HG02763 (cell line): ENCODE data around the gene STAT1.

ENCODE experiments used
- ATAC-seq: cut with Tn5 transposase; IDR thresholded peaks from one replicate; pipeline ENCODE4 v1.9.1; 2021; ENCODE audit warnings: mild to moderate bottlenecking, moderate library complexity; ENCODE audit not compliant: unreplicated experiment

The STAT1 gene

GRCh38 chr2:190927301-190927700 is 86.7 kb downstream of the STAT1 start:
- no peak for ATAC-seq

GRCh38 chr2:190922376-190922775 is 91.6 kb downstream of the STAT1 start:
- ATAC-seq: no peak

- ATAC-seq: no peak
Measured at GRCh38 chr2:190920085-190920484, 93.9 kb downstream of the STAT1 start.
